ENCODE results near the gene NTSR1. TPM values are rescaled to one million over a fixed set of nuclear protein-coding genes. Genes with fewer than 3 reads are reported as not detected.

NTSR1 gene
- total and polyA plus RNA-seq, 2 of the 13 experiments (the other 11 are each of a cell fraction or from before 2014, with no cell fraction given) = 0.09 to 0.12 TPM

GRCh38 chr20:62664019-62664971, 44.3 kb upstream of the NTSR1 start (continued):
- TF ChIP-seq ZNF326 (CRISPR knock-in tag; IDR thresholded peaks at IDR 0.05; ENCODE audit: borderline replicate concordance) (0 out of 2 replicates have a peak, but pooled peaks have one; percentile 60), MEIS1 (CRISPR knock-in tag; IDR thresholded peaks at IDR 0.05; ENCODE audit: borderline replicate concordance) (no peak), TERF1 (CRISPR knock-in tag; IDR thresholded peaks at IDR 0.05) (no peak), NR0B2 (CRISPR knock-in tag; IDR thresholded peaks at IDR 0.05) (0 out of 2 replicates have a peak, but pooled peaks have one; percentile 24), ZNF574 (CRISPR knock-in tag; IDR thresholded peaks at IDR 0.05) (peak; percentile 29; the same call in 1 of the 2 replicates), ZNF776 (CRISPR knock-in tag; IDR thresholded peaks at IDR 0.05) (0 out of 2 replicates have a peak, but pooled peaks have one; percentile 54), NR1H2 (CRISPR knock-in tag; IDR thresholded peaks at IDR 0.05; ENCODE audit: borderline replicate concordance, low read depth) (no peak), AGO1 (IDR thresholded peaks at IDR 0.05; ENCODE audit: low read depth, low read length, poor library complexity, severe bottlenecking) (peak; percentile 79), PRDM15 (CRISPR knock-in tag; IDR thresholded peaks at IDR 0.05) (peak; percentile 70; the same call in 1 of the 2 replicates), POLR2G (IDR thresholded peaks at IDR 0.05; ENCODE audit: low read depth, low read length) (peak; percentile 22), KDM2A (CRISPR knock-in tag; IDR thresholded peaks at IDR 0.05; ENCODE audit: borderline replicate concordance, low read depth) (0 out of 2 replicates have a peak, but pooled peaks have one; percentile 7), ATF4 (CRISPR knock-in tag; IDR thresholded peaks at IDR 0.05) (no peak), FOXM1 (CRISPR knock-in tag; IDR thresholded peaks at IDR 0.05) (no peak), ZFY (CRISPR knock-in tag; IDR thresholded peaks at IDR 0.05) (0 out of 2 replicates have a peak, but pooled peaks have one; percentile 31), ZFP91 (CRISPR knock-in tag; IDR thresholded peaks at IDR 0.05; ENCODE audit: borderline replicate concordance) (0 out of 2 replicates have a peak, but pooled peaks have one; percentile 5)
